Panc1 (cell line): Measurements from ENCODE around the gene ADARB1. TPM values are rescaled to one million over a fixed set of nuclear protein-coding genes. Genes with fewer than 3 reads are reported as not detected.

Experiments
- ATAC-seq: fragments of 200-7000 bp; cut with Tn5 transposase; 2 replicates; pipeline ENCODE4 v1.9.1; 2020; ENCODE audit warnings: mild to moderate bottlenecking, moderate library complexity
- BruUV-seq: library from RNA; stranded (reverse); fragments of 400-500 nt; replicated peaks from 2 replicates; lab custom pipeline; 2021; lab: Mats Ljungman, UMichigan
- CTCF ChIA-PET: fragments of 300-600 bp; sonication (Branson Sonifier 250); formaldehyde crosslinking; loops from one replicate; lab custom pipeline; 2022; ENCODE audit warnings: antibody characterized with exemption; lab: Charles Lee
- POLR2A ChIA-PET: fragments of 300-600 bp; sonication (Branson Sonifier 250); formaldehyde crosslinking; loops from one replicate; lab custom pipeline; 2022; ENCODE audit warnings: antibody characterized with exemption; lab: Charles Lee
- DNase-seq: peaks from one replicate; pipeline ENCODE4 v3.0.0-alpha.2; 2010; ENCODE audit warnings: low read depth, low spot score
- H3K27ac ChIP-seq: 2 replicates; pipeline ENCODE4 v1.5.1; 2011; ENCODE audit warnings: mild to moderate bottlenecking, low read length, inconsistent platforms
- H3K27me3 ChIP-seq: fragments of 200-500 bp; sonication (Bioruptor generic); 2 replicates; pipeline ENCODE4 v1.6.0; 2014; ENCODE audit warnings: low read length, inconsistent platforms; ENCODE audit not compliant: control insufficient read depth, insufficient read depth
- H3K36me3 ChIP-seq: fragments of 200-500 bp; sonication (Bioruptor generic); 2 replicates; pipeline ENCODE4 v1.5.1; 2014; ENCODE audit warnings: inconsistent platforms, mild to moderate bottlenecking, low read length, moderate library complexity; ENCODE audit not compliant: control insufficient read depth, insufficient read depth
- H3K4me1 ChIP-seq: 2 replicates; pipeline ENCODE4 v1.5.1; 2011; ENCODE audit warnings: inconsistent platforms, mild to moderate bottlenecking, low read length, moderate library complexity; ENCODE audit not compliant: control insufficient read depth, insufficient read depth
- H3K4me3 ChIP-seq, 2 experiments: 2 replicates each; pipeline ENCODE4 v1.5.1; 2011 to 2012; ENCODE audit warnings: low read depth in 2 of 2, low read length in 2 of 2, mild to moderate bottlenecking in 2 of 2, inconsistent platforms in 1 of 2, moderate library complexity in 1 of 2
- H3K9me3 ChIP-seq: fragments of 200-500 bp; sonication (Bioruptor generic); 2 replicates; pipeline ENCODE4 v1.5.1; 2014; ENCODE audit warnings: low read depth, mild to moderate bottlenecking, inconsistent platforms, low read length, moderate library complexity; ENCODE audit not compliant: control insufficient read depth, insufficient read depth
- POLR2AphosphoS5 ChIP-seq: IDR thresholded peaks from 2 replicates; pipeline ENCODE4 v1.6.1; 2012; ENCODE audit warnings: mild to moderate bottlenecking, low read depth, low read length, moderate library complexity
- SIN3A ChIP-seq: IDR thresholded peaks from 2 replicates; pipeline ENCODE4 v1.6.1; 2012; ENCODE audit warnings: low read depth, mild to moderate bottlenecking, low read length, moderate library complexity, borderline replicate concordance; ENCODE audit not compliant: insufficient read depth
- TCF7L2 ChIP-seq: IDR thresholded peaks from 2 replicates; pipeline ENCODE4 v1.6.1; 2011; ENCODE audit warnings: mild to moderate bottlenecking, low read depth, low read length, inconsistent platforms
- in situ Hi-C: cut with HindIII; loops from 2 replicates; pipeline ENCODE4 v1.10.0; 2016; ENCODE audit warnings: low sequenced_read_pairs, low pct_unique_long_range_greater_than_20kb
- intact Hi-C: fragments of 100-400 bp; cut with micrococcal nuclease; formaldehyde crosslinking; loops from one replicate; pipeline ENCODE4 v1.10.0; 2022; ENCODE audit not compliant: unreplicated experiment
- total RNA-seq: library from RNA; stranded (reverse); gene quantifications from one replicate; pipeline ENCODE4 v1.2.1, GENCODE V29; 2021; ENCODE audit not compliant: unreplicated experiment
- TF ChIP-seq, protein P1 (sequence below), 2 experiments: IDR thresholded peaks; 2 replicates each; pipeline ENCODE4 v1.6.1; 2011 to 2012; ENCODE audit warnings: low read depth in 2 of 2, control low read depth in 1 of 2, low read length in 1 of 2, mild to moderate bottlenecking in 1 of 2, moderate library complexity in 1 of 2; ENCODE audit not compliant: insufficient read depth in 1 of 2
- TF ChIP-seq, protein P2 (sequence below): fragments of 450-650 bp; IDR thresholded peaks from 2 replicates; pipeline ENCODE4 v1.5.1; 2017; ENCODE audit warnings: mild to moderate bottlenecking

ADARB1 gene
- total RNA-seq, 1 experiment from 2014 or later, result 15.0 TPM

DNA sequence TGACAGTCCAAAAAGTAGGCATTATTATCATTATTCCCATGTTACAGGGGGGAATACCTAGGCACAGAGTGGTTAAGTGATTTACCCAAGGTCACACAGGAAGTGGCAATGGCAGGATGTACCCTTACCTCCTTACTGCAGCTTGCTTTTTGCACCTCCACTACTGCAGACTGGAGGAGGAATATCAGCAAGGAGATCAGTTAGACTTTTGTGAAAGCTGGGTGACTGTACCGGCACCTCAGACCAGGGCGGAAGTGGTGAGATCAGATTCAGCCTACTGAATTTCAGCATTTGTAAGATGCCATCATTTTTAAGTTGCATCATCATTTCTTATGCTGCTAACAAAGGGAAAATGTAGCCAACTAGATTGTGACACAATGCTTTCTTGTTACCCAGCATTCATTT is 4.5 kb downstream of the ADARB1 start:
- POLR2A ChIA-PET, result no interaction called here
- Histone ChIP-seq H3K27me3 (no peaks in the 10 kb centered on the region), H3K4me3 (no peak overlapping the region), H3K9me3 (no peaks in the 10 kb centered on the region), H3K36me3 (no peaks in the 10 kb centered on the region), H3K27ac (no peak overlapping the region), H3K4me1 (peaks cover 7% of the 10 kb centered on the region; the same call in 1 of the 2 replicates)
- TF ChIP-seq SIN3A (no peak), TCF7L2 (no peak), POLR2AphosphoS5 (no peak)
- TF ChIP-seq, protein P1, sequence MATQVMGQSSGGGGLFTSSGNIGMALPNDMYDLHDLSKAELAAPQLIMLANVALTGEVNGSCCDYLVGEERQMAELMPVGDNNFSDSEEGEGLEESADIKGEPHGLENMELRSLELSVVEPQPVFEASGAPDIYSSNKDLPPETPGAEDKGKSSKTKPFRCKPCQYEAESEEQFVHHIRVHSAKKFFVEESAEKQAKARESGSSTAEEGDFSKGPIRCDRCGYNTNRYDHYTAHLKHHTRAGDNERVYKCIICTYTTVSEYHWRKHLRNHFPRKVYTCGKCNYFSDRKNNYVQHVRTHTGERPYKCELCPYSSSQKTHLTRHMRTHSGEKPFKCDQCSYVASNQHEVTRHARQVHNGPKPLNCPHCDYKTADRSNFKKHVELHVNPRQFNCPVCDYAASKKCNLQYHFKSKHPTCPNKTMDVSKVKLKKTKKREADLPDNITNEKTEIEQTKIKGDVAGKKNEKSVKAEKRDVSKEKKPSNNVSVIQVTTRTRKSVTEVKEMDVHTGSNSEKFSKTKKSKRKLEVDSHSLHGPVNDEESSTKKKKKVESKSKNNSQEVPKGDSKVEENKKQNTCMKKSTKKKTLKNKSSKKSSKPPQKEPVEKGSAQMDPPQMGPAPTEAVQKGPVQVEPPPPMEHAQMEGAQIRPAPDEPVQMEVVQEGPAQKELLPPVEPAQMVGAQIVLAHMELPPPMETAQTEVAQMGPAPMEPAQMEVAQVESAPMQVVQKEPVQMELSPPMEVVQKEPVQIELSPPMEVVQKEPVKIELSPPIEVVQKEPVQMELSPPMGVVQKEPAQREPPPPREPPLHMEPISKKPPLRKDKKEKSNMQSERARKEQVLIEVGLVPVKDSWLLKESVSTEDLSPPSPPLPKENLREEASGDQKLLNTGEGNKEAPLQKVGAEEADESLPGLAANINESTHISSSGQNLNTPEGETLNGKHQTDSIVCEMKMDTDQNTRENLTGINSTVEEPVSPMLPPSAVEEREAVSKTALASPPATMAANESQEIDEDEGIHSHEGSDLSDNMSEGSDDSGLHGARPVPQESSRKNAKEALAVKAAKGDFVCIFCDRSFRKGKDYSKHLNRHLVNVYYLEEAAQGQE (IDR thresholded peaks at IDR 0.05; ENCODE audit: insufficient read depth in 1 of 2, low read depth in 2 of 2, low read length in 1 of 2), result no peak
- TF ChIP-seq, protein P2, sequence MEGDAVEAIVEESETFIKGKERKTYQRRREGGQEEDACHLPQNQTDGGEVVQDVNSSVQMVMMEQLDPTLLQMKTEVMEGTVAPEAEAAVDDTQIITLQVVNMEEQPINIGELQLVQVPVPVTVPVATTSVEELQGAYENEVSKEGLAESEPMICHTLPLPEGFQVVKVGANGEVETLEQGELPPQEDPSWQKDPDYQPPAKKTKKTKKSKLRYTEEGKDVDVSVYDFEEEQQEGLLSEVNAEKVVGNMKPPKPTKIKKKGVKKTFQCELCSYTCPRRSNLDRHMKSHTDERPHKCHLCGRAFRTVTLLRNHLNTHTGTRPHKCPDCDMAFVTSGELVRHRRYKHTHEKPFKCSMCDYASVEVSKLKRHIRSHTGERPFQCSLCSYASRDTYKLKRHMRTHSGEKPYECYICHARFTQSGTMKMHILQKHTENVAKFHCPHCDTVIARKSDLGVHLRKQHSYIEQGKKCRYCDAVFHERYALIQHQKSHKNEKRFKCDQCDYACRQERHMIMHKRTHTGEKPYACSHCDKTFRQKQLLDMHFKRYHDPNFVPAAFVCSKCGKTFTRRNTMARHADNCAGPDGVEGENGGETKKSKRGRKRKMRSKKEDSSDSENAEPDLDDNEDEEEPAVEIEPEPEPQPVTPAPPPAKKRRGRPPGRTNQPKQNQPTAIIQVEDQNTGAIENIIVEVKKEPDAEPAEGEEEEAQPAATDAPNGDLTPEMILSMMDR, result no peak
- no peak for ATAC-seq
- intact Hi-C loops, result no loop called here
- in situ Hi-C loops, result no loop called here
- BruUV-seq, result no TSS peak
- CTCF ChIA-PET, result no interaction called here
- DNase-seq, result no peak

DNA sequence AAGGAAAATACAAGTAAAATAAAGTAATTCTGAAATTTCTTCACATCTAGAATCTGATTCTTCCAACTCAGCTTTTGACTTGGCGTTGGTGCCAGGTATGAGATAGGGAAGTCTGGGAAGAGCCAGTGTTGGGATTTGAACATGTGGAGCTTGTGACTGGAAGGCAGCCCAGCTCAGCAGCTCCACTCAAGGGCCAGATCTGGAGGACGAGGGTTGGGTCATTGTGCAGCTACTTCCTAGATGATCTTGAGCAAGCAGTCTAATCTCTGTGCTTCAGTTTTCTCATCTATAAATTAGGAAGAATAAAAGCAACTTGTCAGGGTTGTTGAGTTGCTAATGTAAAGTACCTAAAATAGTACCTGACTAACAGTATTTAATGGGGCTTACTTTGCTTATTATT is 5.0 kb downstream of the ADARB1 start:
- Histone ChIP-seq H3K27ac (no peak overlapping the region), H3K36me3 (no peaks in the 10 kb centered on the region), H3K4me3 (no peak overlapping the region), H3K27me3 (no peaks in the 10 kb centered on the region), H3K9me3 (no peaks in the 10 kb centered on the region), H3K4me1 (peaks cover 7% of the 10 kb centered on the region; the same call in 1 of the 2 replicates)
- no TSS peak for BruUV-seq
- TF ChIP-seq, protein P2, result no peak
- TF ChIP-seq POLR2AphosphoS5 (no peak), SIN3A (no peak), TCF7L2 (no peak)
- TF ChIP-seq, protein P1 (IDR thresholded peaks at IDR 0.05; ENCODE audit: insufficient read depth in 1 of 2, low read depth in 2 of 2, low read length in 1 of 2), result no peak
- ATAC-seq, result no peak
- no peak for DNase-seq
- intact Hi-C loops, result no loop called here
- POLR2A ChIA-PET, result no interaction called here
- CTCF ChIA-PET, result no interaction called here
- in situ Hi-C loops, result no loop called here
